HG03060 (cell line): Measurements from ENCODE around the gene WDFY2.

Experiments
- ATAC-seq: cut with Tn5 transposase; IDR thresholded peaks from one replicate; pipeline ENCODE4 v1.9.1; 2021; ENCODE audit warnings: low read depth, moderate number of reproducible peaks; ENCODE audit not compliant: unreplicated experiment

Gene WDFY2

DNA sequence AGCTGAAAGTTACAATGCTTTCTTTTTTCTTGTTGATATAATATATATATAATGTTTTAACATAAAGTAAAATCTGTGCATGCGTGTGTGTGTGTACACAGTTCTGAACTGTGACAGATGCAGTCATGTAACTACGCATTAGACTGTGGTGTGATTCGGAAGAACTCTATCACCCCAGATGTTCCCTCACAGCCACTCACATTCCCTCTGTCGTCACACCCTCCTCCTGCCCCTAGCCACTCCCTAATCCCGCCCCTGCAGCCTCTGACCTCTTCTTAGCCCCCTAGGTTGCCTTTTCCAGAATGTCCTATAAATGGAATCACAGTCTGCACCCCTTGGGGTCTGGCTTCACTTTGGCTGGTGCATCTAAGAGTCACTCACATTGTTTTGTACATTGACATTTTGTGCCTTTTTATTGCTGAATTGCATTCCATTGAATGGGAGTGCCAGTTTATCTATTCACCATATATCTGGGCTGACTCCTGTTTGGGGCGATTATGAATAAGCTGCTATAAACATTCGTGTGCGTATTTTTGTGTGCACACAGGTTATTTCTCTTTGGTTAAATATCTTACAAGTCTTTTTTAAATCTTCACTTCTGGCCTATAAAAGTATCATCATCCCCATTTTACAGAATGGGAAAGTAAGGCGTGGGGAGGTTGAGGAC lies 199.3 kb downstream of the WDFY2 start:
- no peak for ATAC-seq

DNA sequence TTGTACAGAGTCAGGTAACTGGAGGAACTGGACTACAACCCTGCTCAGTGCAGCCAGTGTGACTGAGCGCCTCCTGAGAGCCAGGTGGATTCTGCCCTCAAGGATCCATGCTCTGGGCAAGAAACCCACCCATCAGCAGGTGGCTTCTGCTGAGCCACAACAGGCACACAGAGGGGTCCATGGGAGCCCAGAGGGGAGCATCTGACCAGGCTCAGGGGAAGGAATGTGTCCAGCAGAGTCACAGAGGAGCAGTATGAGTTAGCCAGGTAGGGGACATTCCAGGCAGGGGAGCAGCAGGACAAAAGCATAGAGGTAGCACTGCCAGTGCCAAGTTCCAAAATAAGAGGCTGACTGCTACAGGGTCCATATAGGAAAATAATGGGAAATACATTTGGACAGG lies 199.8 kb downstream of the WDFY2 start:
- ATAC-seq, result no peak

DNA sequence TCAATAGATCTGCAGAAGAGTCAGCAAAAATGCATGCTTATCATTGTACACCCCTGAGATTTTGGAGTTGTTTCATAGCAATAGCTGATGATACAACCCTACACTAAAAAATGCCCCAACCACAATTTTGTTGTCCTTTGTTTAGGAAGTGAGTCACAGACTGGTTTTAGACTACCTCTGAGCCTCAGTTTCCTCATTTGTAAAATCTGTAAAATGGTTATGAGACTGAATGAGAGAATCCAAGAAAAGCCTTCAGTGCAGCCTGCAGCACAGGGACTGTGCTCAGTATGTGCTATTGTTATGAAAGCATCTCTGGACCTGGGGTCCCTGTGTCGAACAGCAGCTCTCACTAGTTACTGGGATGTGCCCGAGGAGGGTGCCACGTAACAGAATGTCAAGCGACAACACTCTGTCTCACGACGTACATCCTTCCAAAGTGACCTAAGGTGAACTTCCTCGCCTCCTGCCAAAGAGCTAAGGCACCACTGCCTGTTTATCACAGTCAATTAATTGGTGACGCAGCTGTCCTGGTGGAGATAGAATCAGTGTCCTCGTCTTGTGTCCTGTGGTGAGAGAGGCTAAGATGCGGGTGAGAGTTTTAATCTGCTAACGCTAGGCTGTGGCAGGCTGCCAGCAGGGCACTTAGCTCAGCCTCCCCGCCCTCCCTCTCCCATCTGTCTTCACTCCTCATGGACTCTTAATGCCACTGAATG lies 201.6 kb downstream of the WDFY2 start:
- ATAC-seq, result no peak

DNA sequence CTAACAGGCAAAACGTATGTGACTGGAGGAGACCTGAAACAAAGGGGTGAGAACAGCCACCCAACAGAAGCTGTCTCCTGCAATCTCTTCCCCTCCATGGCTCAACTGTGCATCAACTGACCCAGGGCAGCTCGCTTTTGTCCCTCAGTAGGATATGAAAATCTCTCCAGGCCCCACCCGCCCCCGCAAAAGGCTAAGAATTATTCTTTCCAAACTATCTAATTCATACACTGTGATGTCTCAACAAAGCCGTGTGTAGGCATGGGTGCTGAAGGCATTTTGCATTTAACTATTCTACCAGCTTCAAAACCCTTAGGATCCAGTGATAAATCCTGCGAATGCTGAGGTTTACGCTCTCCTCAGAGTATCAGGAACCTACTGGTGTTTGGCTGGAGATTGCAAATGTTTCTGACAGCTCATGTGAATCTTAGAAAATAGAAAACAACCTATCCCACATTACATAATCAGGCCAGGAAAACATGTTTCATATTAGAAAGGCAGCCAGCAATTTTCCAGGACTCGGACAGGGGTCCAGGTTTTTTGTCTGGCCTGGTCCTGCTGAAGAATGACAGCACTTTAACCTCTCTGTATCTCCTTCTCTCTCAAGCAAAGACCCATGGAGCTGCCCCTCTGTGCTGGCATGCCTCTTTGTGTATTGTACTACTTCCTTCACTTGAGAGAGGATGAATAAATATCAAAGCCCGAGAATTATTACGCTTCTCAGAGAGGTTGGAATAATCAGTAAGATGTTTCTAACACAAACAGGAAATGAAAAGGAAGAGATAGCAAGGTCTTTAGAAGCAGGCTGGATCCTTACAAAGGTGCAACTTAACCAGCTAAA lies 202.4 kb downstream of the WDFY2 start:
- no peak for ATAC-seq

DNA sequence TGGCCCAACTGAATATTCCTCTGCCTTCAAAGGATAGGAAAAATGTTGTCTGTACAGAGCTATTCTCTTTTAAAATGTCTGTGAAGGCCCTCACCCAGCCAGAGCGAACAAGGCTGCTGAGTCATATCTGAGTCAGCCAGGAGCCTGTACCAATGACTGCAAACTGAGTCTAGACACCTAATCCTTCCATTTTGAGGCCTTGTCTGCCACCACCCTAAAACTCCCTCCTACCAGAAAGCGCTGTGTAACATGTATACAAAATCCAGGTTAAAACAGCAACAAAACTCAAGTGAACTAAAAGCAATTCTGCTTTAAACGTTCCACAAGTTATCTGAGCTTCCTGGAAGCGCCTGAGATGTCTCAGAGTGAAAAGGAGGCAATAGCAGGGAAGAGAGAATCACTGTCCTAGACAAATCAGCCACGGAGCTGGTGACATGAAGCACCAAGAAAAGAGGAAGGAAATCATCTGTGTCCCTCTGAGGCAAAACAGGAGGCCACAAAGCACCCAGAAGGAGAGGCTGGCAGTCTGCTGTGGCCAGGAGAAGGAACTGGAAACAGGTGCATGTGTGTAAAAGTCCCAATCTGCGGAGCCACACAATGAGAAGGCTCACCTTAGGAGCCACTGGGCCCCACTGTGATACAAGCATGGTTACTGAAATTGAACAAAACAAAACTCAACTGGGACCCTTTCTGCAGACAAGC lies 209.5 kb downstream of the WDFY2 start:
- peak; percentile 45 for ATAC-seq

DNA sequence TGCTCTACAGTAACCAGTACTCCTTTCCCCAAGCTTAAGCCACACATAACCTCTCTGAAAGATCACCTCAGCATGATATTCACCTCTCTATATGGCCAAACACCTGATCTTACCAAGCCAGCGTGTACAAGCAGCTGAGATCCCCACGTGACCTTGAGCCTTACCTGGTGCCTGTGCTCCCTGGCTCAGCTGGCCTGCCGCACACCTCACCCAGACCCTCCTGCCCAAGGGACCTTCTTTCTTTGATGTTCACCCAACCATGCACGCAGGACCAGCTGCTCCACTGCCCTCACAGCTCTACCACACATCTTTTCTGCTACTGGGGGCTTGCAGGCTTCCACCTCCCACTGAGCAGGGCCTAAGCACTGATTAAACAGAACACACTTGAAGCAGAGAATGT lies 210.7 kb downstream of the WDFY2 start:
- ATAC-seq, result no peak

DNA sequence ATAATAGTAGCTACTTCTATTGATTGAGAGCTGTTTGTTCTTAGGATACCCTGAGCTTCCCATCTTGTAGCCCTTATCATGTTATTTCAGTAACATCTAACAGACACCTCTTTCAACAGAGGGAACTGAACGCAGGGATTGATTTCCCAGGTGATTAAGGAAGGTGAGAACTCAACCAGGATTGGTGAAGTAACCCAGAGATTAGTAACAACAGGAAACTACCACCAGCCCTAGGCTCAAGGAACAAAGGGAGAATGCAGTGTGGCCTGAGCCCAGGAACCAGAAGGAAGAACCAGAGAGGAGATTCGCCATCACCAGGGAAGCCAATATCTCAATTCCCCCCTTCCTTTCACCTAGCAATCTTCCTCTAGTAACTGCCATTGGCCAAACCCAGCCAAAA lies 211.2 kb downstream of the WDFY2 start:
- no peak for ATAC-seq

DNA sequence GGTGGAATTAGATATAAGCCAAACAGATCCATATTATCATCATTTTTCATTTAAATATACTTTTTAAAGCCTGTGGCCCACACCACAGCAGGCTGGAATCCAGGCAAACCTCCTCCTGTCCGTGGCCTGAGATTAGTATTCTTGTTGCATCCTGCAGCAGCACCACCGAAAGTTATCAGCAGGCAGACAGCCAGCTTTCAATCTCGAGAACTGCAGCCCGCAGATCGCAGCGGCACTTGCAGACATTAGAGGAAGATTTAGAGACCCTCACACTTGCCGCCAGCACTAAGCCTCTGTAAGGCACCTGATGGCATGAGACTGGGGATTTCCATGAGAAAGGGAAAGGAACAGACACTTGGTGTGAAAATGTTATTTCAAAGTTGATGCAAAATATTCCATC lies 212.3 kb downstream of the WDFY2 start:
- ATAC-seq, result no peak

DNA sequence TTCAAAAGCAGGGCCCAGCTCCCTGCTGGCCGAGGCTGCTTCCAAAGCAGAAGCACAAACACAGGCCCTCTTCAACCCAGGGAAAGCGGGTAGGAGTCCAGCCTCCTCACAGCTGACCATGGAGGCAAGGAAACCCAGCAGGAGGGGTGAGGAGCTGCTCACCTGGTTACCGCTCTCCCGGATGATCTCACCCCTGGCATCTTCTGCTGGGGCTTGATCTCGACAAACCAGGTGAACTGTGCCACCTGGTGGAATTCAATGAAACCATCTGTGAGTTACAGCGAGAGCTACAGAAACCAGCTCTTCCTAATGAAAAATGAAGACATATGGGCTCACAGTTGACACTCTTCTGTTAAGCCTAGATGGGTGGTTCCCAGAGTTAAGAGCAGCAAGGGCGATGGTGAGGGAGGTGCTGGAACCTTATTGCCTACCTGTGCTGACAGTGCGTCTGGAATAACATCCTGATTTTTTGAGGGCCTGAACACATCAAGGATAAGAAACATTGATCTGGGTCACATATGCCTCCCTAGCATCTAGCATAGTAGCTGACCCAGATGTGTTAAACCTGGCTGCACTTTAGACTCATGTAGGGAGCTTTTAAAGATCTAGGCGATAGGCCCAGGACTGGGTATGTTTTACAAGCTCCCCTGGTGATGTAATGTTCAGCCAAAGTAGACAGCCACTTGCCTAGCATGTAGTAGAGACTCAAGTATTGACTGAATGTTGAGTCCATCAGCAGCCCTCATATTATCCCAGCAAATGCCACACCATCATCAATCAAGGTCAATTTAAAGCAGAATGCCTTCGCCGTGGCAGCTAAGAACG lies 213.6 kb downstream of the WDFY2 start:
- no peak for ATAC-seq

DNA sequence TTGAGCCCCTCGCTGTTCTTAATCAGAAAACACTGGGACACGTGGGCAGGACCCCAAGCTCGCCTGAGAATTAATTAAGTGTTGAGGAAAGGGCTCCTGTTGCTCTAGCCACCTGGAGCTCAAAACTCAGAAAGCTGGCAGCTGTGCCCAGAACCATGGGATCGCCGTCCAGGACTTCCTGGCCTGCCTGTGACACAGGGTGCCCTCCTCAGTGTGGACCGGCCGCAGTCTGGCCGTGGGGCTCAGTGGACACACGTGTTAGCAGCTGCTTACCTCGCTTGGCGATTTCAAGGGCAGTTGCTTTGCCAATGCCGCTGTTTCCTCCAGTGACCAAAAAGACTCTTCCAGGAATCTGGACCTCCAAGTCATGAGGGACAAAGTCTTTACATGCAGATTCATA lies 215.0 kb downstream of the WDFY2 start:
- ATAC-seq, result no peak

DNA sequence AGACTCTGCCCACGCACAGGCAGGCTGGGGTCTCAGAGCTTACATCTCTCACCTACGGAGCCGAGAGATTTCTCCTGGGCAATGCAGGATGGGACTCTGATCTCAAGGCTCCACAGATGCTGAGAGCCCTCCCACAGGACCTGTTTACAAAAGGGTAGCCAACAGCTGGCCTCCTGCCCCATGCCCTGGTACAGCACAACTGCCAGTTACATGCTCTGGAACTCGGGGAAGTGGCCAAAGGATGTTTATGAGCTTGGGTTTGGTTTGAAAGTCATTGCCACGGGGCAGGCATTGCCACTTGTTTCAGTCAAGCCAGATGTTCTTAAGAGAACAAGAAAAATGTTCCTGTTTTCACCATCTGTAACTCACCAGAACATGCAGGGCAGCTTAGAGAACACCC lies 216.2 kb downstream of the WDFY2 start:
- ATAC-seq, result no peak

DNA sequence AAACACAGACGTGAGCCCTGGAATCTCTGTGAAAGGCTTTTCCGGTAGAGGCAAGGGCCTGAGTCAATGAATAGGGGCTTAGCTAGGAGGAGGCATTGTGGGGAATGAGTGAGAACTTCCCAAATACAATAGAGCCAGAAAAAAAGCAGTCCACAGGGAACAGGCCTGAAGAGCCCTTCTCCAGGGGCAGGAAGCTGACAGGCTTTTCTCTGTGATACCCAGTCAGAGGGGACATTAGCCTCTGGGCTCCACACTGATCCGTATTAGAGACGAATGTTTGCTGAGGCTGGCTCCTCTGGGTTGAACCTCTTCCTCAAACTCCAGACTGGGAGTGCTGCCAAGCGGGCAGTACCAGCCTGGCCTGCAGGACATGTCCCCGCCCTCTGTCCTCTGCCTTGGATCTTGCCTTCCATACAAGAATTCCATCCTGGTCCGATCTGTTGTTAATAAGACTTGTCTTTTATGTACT lies 217.4 kb downstream of the WDFY2 start:
- ATAC-seq, result no peak

DNA sequence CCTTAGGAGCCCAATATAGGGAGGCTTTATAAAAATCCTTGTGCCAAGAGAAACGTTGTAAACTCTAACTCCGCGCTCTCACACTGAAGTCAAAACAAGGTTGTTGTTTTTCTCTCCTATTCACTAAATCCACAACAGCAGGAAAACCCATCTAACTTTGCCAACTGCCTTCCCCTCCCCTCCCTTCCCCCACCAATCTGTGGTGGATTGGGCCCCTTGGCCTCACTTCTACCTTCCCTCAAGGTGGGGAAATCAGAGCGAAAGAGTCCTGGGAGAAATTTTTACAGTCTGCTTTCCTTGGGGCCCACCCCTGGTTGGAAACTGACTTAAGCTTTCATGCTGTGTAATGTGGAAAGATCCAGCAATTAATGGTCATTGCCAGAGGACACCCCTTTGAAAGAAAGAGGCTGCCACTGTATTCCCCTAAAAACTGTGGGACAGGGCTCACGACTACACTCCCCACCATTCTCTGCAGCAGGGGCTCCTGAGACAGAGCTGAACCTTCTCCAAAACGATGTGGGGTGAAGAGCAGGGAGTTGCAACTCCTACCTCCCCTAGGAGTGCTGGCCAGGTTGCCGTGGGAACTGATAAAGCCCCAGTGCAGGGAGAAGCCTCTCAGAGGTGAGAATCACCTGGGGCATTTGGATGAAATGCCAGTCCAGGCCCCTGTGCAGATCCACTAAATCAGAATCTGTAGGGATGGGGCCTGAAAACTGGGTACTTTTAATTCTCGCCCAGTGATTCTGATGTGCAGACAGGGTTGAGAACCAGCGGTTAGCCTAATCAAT lies 218.6 kb downstream of the WDFY2 start:
- ATAC-seq, result no peak

DNA sequence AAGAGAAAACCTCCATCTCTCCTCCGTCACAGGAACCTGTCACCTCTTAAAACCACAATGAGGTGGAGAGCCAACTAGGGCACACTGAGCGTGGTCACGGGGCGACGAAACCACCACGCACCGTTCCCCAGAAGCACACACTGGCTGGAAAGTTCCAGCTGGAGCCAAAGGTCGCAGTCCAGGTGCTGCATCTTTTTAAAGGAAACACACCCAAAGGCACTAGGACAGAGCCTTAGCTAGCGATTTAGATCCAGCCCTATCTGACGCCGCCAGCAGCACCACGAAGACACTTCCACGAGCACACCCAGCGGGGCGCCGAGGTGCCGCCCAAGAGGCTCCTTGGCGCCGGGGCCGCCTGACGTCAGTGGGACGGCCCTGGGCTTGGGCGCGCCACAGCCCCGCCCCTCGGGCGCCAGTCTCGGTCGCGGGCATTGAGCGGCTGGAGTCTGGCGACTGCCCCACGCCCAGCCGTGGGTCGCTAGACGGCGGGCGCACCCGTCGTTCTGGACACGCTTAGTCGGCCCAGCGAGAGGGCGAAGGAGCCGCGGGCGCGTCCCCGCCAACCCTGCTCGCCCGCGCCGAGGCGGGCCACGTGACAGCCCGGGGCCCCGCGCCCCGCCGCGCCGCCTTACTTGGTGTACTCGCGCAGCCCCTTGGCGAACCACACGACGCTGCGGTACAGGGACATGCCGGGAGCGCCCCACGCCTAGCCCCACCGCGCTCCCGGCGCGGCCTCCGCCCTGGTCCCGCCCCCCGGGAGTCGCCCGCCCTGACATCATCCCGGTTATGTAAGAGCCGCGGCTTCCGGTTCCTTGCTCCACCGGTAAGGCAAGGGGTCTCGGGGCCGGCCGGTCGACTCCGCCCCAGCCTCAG lies 219.4 kb downstream of the WDFY2 start, which contains the start of gene DHRS12:
Gene DHRS12, minus strand, starts transcription at position 742 of the 873 bp plus-strand sequence. CDS start 4,504 bp downstream, outside the sequence.
- ATAC-seq, result peak; percentile 43

DNA sequence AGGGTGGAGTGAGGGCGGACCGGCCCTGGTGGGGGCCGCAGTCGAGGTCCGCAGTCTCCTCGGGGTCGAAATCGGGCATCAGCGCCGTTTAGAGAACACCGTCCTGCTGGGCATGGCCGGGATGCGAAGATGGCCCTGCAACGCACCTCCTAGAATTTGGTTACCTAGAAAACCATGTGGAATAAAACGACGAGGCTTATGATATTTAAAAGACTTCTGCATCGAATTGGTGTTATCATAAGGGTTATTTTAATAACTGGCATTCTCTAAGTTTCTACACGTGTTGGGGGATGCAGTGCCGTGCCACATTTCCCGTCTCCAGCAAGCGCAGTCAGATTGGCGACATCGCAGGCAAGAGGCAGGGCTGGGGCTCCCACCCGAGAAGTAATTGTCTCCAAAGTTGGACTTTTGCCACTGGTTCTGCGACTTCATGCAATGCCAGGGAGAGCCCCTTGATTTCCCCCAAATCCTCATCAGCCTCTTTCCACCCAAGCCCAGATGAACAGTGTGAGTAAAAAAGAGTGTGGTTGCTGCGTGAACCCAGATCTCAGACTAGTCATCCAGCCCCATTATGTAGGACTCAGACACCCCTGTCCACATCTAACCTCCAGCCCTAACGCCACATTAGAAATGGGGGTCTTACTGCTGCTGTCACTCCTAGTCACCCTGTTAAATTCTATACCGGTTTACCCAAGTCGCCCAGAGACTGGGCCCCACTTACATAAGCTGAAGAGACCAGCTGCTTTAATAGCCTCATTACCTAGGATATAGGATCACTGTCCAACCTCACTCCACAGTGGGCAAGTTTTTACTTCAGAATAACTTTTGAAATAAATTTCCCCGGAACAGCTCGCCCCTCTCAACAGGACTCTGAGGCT lies 220.3 kb downstream of the WDFY2 start:
- ATAC-seq, result no peak

DNA sequence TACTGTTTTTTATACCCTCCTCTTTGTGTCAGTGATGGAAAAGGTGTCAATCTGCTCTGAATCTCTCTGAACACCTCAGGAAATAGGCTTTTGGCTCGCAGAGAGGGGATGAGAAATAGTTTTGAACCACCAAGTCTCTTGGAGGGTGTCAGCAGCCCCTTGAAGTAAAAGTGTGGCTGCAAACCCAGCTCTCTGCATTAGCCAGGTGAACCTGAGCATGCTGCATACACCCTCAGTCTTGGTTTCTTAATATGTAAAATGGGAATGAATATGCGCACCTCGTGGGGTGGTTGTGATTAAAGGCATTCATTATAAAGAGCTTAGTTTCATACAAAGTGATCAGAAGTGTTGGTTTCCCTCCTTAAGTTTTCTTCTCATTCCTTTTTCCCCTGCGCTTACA lies 221.1 kb downstream of the WDFY2 start:
- no peak for ATAC-seq

DNA sequence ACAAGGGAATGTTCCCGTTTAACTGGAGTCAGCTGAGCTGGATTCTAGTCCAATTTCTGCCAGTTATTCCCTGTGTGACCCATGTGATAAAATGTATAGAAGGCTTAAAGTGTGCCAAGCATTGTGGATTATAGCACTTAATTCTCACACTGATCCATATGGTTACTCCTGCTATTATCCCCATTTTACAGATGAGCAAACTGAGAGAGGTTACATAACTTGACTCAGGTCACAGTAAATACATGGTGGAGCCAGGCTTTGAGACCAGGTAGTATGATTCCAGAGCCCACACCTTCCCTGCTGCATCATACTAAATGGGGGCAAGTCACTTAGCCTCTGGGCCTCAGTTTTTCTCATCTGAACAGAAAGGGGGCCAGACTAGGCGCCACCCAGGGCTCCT lies 221.7 kb downstream of the WDFY2 start:
- ATAC-seq, result no peak
